Endothelial cell of umbilical vein (primary cell): Measurements from ENCODE around the gene SUPT3H. TPM values are rescaled to one million over a fixed set of nuclear protein-coding genes. Genes with fewer than 3 reads are reported as not detected.

Experiments used
- BruUV-seq: library from RNA; stranded (reverse); fragments of 400-500 nt; replicated peaks from 2 replicates; lab custom pipeline; 2021; lab: Mats Ljungman, UMichigan
- CTCF ChIA-PET: fragments of 300-600, 350-600 bp; sonication (Branson Sonifier 250); formaldehyde crosslinking; loops from one replicate; lab custom pipeline; 2021; ENCODE audit warnings: antibody characterized with exemption, inconsistent platforms; lab: Charles Lee
- POLR2A ChIA-PET: fragments of 300-600, 350-600 bp; sonication (Branson Sonifier 250); formaldehyde crosslinking; loops from one replicate; lab custom pipeline; 2021; ENCODE audit warnings: antibody characterized with exemption, inconsistent platforms; lab: Charles Lee
- DNase-seq: peaks from one replicate; pipeline ENCODE4 v3.0.0-alpha.2; 2011; ENCODE audit warnings: low read depth, low spot score
- FAIRE-seq: peaks from 2 replicates; lab custom pipeline; 2011; peaks lifted over from hg19 to GRCh38; lab: Jason Lieb, UNC
- H2AFZ ChIP-seq: 2 replicates; pipeline ENCODE4 v1.6.0; 2012; ENCODE audit warnings: low read depth, low read length, control low read depth, inconsistent platforms
- H3K27ac ChIP-seq: 2 replicates; pipeline ENCODE4 v1.5.1; 2011; ENCODE audit warnings: low read depth, mild to moderate bottlenecking, control low read depth, low read length, moderate library complexity; ENCODE audit not compliant: insufficient read depth
- H3K27me3 ChIP-seq, 2 experiments: 2 replicates each; pipeline versions ENCODE4 v1.6.0 to v1.6.1; 2011; ENCODE audit warnings: low read length in 2 of 2, mixed read lengths in 1 of 2; ENCODE audit not compliant: control insufficient read depth in 2 of 2, insufficient read depth in 2 of 2
- H3K36me3 ChIP-seq, 2 experiments: 2 replicates in 1 of 2; 3 replicates in 1 of 2; pipeline ENCODE4 v1.5.1; 2011; ENCODE audit warnings: low read length in 2 of 2, mild to moderate bottlenecking in 1 of 2, moderate library complexity in 1 of 2; ENCODE audit not compliant: control insufficient read depth in 2 of 2, insufficient read depth in 2 of 2; ENCODE audit errors: extremely low read depth in 1 of 2
- H3K4me1 ChIP-seq: 3 replicates; pipeline ENCODE4 v1.5.1; 2011; ENCODE audit warnings: mild to moderate bottlenecking, low read length; ENCODE audit not compliant: control insufficient read depth, insufficient read depth; ENCODE audit errors: extremely low read depth
- H3K4me2 ChIP-seq: 2 replicates; pipeline ENCODE4 v1.6.1; 2011; ENCODE audit warnings: low read length, control low read depth, mixed read lengths; ENCODE audit not compliant: insufficient read depth
- H3K4me3 ChIP-seq, 3 experiments: fragments of 200-600 bp in 1 of 3; sonication (generic), shearing (Covaris generic) in 1 of 3; replicated peaks in 1 of 3; 2 replicates each; pipeline ENCODE4 v1.5.1; 2011 to 2016; ENCODE audit warnings: control low read depth in 3 of 3, low read length in 3 of 3, mild to moderate bottlenecking in 2 of 3, inconsistent platforms in 1 of 3, low read depth in 1 of 3, moderate library complexity in 1 of 3; ENCODE audit not compliant: insufficient read depth in 1 of 3
- H3K79me2 ChIP-seq: 2 replicates; pipeline ENCODE4 v1.6.0; 2012; ENCODE audit warnings: low read length, inconsistent platforms; ENCODE audit not compliant: control insufficient read depth, insufficient read depth
- H3K9ac ChIP-seq: replicated peaks from 2 replicates; pipeline ENCODE3; 2011; ENCODE audit warnings: low read length, control low read depth; ENCODE audit not compliant: insufficient read depth; ENCODE audit errors: extremely low read depth
- H3K9me1 ChIP-seq: replicated peaks from 3 replicates; pipeline ENCODE4 v1.6.0; 2011; ENCODE audit warnings: mild to moderate bottlenecking, low read length; ENCODE audit not compliant: control insufficient read depth, insufficient read depth; ENCODE audit errors: extremely low read depth
- H3K9me3 ChIP-seq: replicated peaks from 2 replicates; pipeline ENCODE4 v1.5.1; 2012; ENCODE audit warnings: low read length, inconsistent platforms; ENCODE audit not compliant: control insufficient read depth, insufficient read depth
- H4K20me1 ChIP-seq: replicated peaks from 2 replicates; pipeline ENCODE3; 2011; ENCODE audit warnings: mild to moderate bottlenecking, low read length; ENCODE audit not compliant: control insufficient read depth, insufficient read depth; ENCODE audit errors: extremely low read depth
- CTCF ChIP-seq, 2 donors: IDR thresholded peaks; 1 replicate in 1 of 2; 2 replicates in 1 of 2; pipeline ENCODE4 v1.5.1; 2011; ENCODE audit warnings: low read length in 2 of 2, mild to moderate bottlenecking in 2 of 2, moderate library complexity in 2 of 2, control low read depth in 1 of 2, inconsistent platforms in 1 of 2, low read depth in 1 of 2; ENCODE audit not compliant: insufficient read depth in 1 of 2; ENCODE audit errors: extremely low read depth in 1 of 2
- EZH2 ChIP-seq: IDR thresholded peaks from 2 replicates; pipeline ENCODE4 v1.6.1; 2012; ENCODE audit warnings: borderline replicate concordance, low read depth, mild to moderate bottlenecking, moderate library complexity, low read length, inconsistent platforms; ENCODE audit not compliant: severe bottlenecking
- FOS ChIP-seq: IDR thresholded peaks from 2 replicates; pipeline ENCODE4 v1.6.1; 2011; ENCODE audit warnings: mild to moderate bottlenecking, low read length, moderate library complexity, borderline replicate concordance; ENCODE audit not compliant: insufficient read depth
- JUN ChIP-seq: IDR thresholded peaks from 2 replicates; pipeline ENCODE4 v1.6.1; 2011; ENCODE audit warnings: borderline replicate concordance, low read depth; ENCODE audit not compliant: insufficient read length, insufficient read depth
- MAX ChIP-seq: IDR thresholded peaks from 2 replicates; pipeline ENCODE4 v1.6.1; 2011; ENCODE audit not compliant: insufficient read depth, insufficient read length
- MYC ChIP-seq: IDR thresholded peaks from one replicate; pipeline ENCODE4 v1.6.1; 2011; ENCODE audit warnings: mild to moderate bottlenecking, low read depth, low read length
- POLR2A ChIP-seq: IDR thresholded peaks from 2 replicates; pipeline ENCODE4 v1.6.1; 2012; ENCODE audit warnings: low read depth, mild to moderate bottlenecking, control low read depth, low read length
- POLR2AphosphoS5 ChIP-seq: IDR thresholded peaks from 2 replicates; pipeline ENCODE4 v1.6.1; 2012; ENCODE audit warnings: low read depth, mild to moderate bottlenecking, control low read depth, low read length, moderate library complexity; ENCODE audit not compliant: insufficient read depth
- dilution Hi-C: fragments of 300-500 bp; cut with MboI; formaldehyde crosslinking; loops from one replicate; pipeline ENCODE4 v1.15.0; 2019; ENCODE audit warnings: low sequenced_read_pairs; ENCODE audit not compliant: extremely low pct_ligation_motif_present
- intact Hi-C: fragments of 100-400 bp; cut with micrococcal nuclease; formaldehyde crosslinking; loops from one replicate; pipeline ENCODE4 v1.10.0; 2022
- polyA plus RNA-seq, 4 experiments: library from polyadenylated mRNA; depleted of rRNA in 3 of 4; stranded (reverse) in 3 of 4; unstranded in 1 of 4; fragments of >200 nt; gene quantifications; 2 replicates each; pipeline versions ENCODE4 v1.2.1 to v1.2.3, GENCODE V29; 2011 to 2012; ENCODE audit warnings: missing spikeins in 1 of 4
- total RNA-seq: library from RNA; stranded (reverse); gene quantifications from 2 replicates; pipeline ENCODE4 v1.2.3, GENCODE V29; 2021

SUPT3H gene
- total and polyA plus RNA-seq, 2 donors (not counting 3 experiments of a cell fraction or from before 2014, with no cell fraction given): 8.3 to 9.8 TPM

- Histone ChIP-seq H3K27ac (no peak overlapping the region), H3K4me1 (peaks cover 10% of the 10 kb centered on the region), H2AFZ (no peak overlapping the region), H3K36me3 (no peaks in the 10 kb centered on the region), H3K79me2 (no peaks in the 10 kb centered on the region), H3K27me3 (no peaks in the 10 kb centered on the region), H3K9me3 (no peaks in the 10 kb centered on the region), H3K9me1 (no peaks in the 10 kb centered on the region), H3K4me3 (no peak overlapping the region), H4K20me1 (no peaks in the 10 kb centered on the region), H3K4me2 (no peak overlapping the region), H3K9ac (no peak overlapping the region)
- DNase-seq (no peak), FAIRE-seq (no peak)
- dilution Hi-C loops: no loop called here
- POLR2A ChIA-PET: no interaction called here
- no TSS peak for BruUV-seq
- CTCF ChIA-PET: interaction anchor here (1.6 kb wide), 1 partner anchor 42 kb away, joined by 3 read pairs; no protein-coding TSS in a partner anchor
- TF ChIP-seq FOS (no peak), JUN (no peak), POLR2A (no peak), CTCF (IDR thresholded peaks at IDR 0.05; ENCODE audit: extremely low read depth in 1 of 2, insufficient read depth in 1 of 2, low read depth in 1 of 2, low read length in 2 of 2) (no peak), POLR2AphosphoS5 (no peak), EZH2 (no peak), MAX (no peak), MYC (no peak)
- intact Hi-C loops: no loop called here
Observed at GRCh38 chr6:45044510-45045252, 333.1 kb downstream of the SUPT3H start.
